A549 (cell line): ENCODE measurements around the gene HDDC3. TPM values are rescaled to one million over a fixed set of nuclear protein-coding genes. Genes with fewer than 3 reads are reported as not detected.

ENCODE experiments used
- ATAC-seq, 2 experiments: fragments of 200-7000 bp in 1 of 2; fragments of >200 bp in 1 of 2; cut with Nextera tagmentation in 1 of 2; cut with Tn5 transposase in 1 of 2; 3 replicates each; pipeline versions ENCODE4 v1.8.0 to v1.9.1; 2018 to 2020; ENCODE audit warnings: mild to moderate bottlenecking in 1 of 2, moderate library complexity in 1 of 2
- CTCF ChIA-PET: fragments of 300-600 bp; sonication (Branson Sonifier 250); formaldehyde crosslinking; extraction: SDS; loops from one replicate; lab custom pipeline; 2021; ENCODE audit warnings: antibody characterized with exemption, inconsistent platforms; lab: Yijun Ruan, JAX
- POLR2A ChIA-PET: fragments of 350-600 bp; formaldehyde crosslinking; extraction: SDS; loops from one replicate; lab custom pipeline; 2021; ENCODE audit warnings: antibody characterized with exemption, inconsistent platforms; lab: Yijun Ruan, JAX
- DNase-seq, 2 experiments: peaks; one replicate each; pipeline versions ENCODE4 v3.0.0 to v3.0.0-alpha.2; 2011 to 2016; ENCODE audit warnings: low read depth in 1 of 2, low spot score in 1 of 2
- FAIRE-seq: peaks from 2 replicates; lab custom pipeline; 2011; peaks lifted over from hg19 to GRCh38; lab: Jason Lieb, UNC
- H3K27ac ChIP-seq, 2 experiments: fragments of >200 bp; sonication (Bioruptor Twin); formaldehyde crosslinking; 3 replicates each; pipeline ENCODE4 v1.5.1; 2016 to 2017
- H3K4me1 ChIP-seq: fragments of >200 bp; sonication (Bioruptor Twin); formaldehyde crosslinking; 3 replicates; pipeline ENCODE4 v1.6.1; 2016
- H3K4me2 ChIP-seq: fragments of >200 bp; sonication (Bioruptor Twin); formaldehyde crosslinking; 3 replicates; pipeline ENCODE4 v1.6.1; 2016
- H3K4me3 ChIP-seq: fragments of >200 bp; sonication (Bioruptor Twin); formaldehyde crosslinking; 3 replicates; pipeline ENCODE4 v1.5.1; 2016
- H3K9me3 ChIP-seq: fragments of >200 bp; sonication (Bioruptor Twin); formaldehyde crosslinking; 3 replicates; pipeline ENCODE4 v1.6.1; 2016
- CEBPB ChIP-seq, 2 experiments: fragments of >200 bp in 1 of 2; sonication (Bioruptor Twin) in 1 of 2; formaldehyde crosslinking in 1 of 2; IDR thresholded peaks; 2 replicates each; pipeline ENCODE4 v1.6.1; 2012 to 2016
- CHD2 ChIP-seq: fragments of 150-350 bp; IDR thresholded peaks from 2 replicates; pipeline ENCODE4 v1.6.1; 2014; ENCODE audit warnings: low read length; ENCODE audit not compliant: partially characterized antibody
- EHF ChIP-seq: fragments of 250-450 bp; sonication (Bioruptor Pico); IDR thresholded peaks from 2 replicates; pipeline ENCODE4 v1.5.0; 2020; ENCODE audit warnings: mild to moderate bottlenecking
- EHMT2 ChIP-seq: fragments of 200-600 bp; sonication (generic); IDR thresholded peaks from 2 replicates; pipeline ENCODE4 v1.6.1; 2016; ENCODE audit warnings: antibody characterized with exemption, low read depth, mild to moderate bottlenecking, moderate library complexity
- FOSB ChIP-seq: fragments of 250-450 bp; sonication (Bioruptor Pico); IDR thresholded peaks from 2 replicates; pipeline ENCODE4 v1.5.0; 2020; ENCODE audit warnings: mild to moderate bottlenecking, moderate library complexity
- GATA3 ChIP-seq: IDR thresholded peaks from 2 replicates; pipeline ENCODE4 v1.6.1; 2012; ENCODE audit warnings: borderline replicate concordance
- HDAC2 ChIP-seq: fragments of 200-600 bp; sonication (generic); IDR thresholded peaks from 2 replicates; pipeline ENCODE4 v1.6.1; 2016
- HOXB5 ChIP-seq: fragments of 250-450 bp; sonication (Bioruptor Pico); IDR thresholded peaks from 2 replicates; pipeline ENCODE4 v1.5.0; 2020; ENCODE audit warnings: mild to moderate bottlenecking, moderate library complexity
- JUN ChIP-seq, 2 experiments: fragments of >200 bp; sonication (Bioruptor Twin); formaldehyde crosslinking; IDR thresholded peaks; 2 replicates in 1 of 2; 3 replicates in 1 of 2; pipeline ENCODE4 v1.6.1; 2016 to 2017
- JUNB ChIP-seq: fragments of >200 bp; sonication (Bioruptor Twin); formaldehyde crosslinking; IDR thresholded peaks from 2 replicates; pipeline ENCODE4 v1.6.1; 2016
- MAZ ChIP-seq: fragments of 150-350 bp; IDR thresholded peaks from 2 replicates; pipeline ENCODE4 v1.6.1; 2014; ENCODE audit warnings: antibody characterized with exemption, low read depth, low read length, borderline replicate concordance
- NR3C1 ChIP-seq: fragments of >200 bp; sonication (Bioruptor Twin); formaldehyde crosslinking; IDR thresholded peaks from 3 replicates; pipeline ENCODE4 v1.6.1; 2017
- RCOR1 ChIP-seq: fragments of 150-350 bp; IDR thresholded peaks from 2 replicates; pipeline ENCODE4 v1.6.1; 2014; ENCODE audit warnings: antibody characterized with exemption, low read length, low read depth
- RFX5 ChIP-seq: fragments of 450-650 bp; IDR thresholded peaks from 2 replicates; pipeline ENCODE4 v1.7.1; 2014; ENCODE audit warnings: antibody characterized with exemption, mild to moderate bottlenecking, moderate library complexity
- RNF2 ChIP-seq: fragments of 200-600 bp; sonication (generic); IDR thresholded peaks from 2 replicates; pipeline ENCODE4 v1.6.1; 2016; ENCODE audit warnings: low read depth, mild to moderate bottlenecking, antibody characterized with exemption, moderate library complexity, borderline replicate concordance
- WGBS: methylation state at CpG from one replicate; pipeline ENCODE4 v1.1.6; 2017; ENCODE audit errors: missing lambda C conversion rate; 5-methylcytosine and 5-hydroxymethylcytosine counted together
- polyA plus RNA-seq, 4 experiments: library from polyadenylated mRNA; depleted of rRNA in 3 of 4; stranded (reverse); fragments of >200 nt; fragmentation: RNase III in 1 of 4; extraction: RNeasy Plus Mini Kit Qiagen cat#74134 plus additional on column Dnase treatment in 1 of 4; gene quantifications; 2 replicates in 3 of 4; 3 replicates in 1 of 4; pipeline ENCODE4 v1.2.3, GENCODE V29; 2011 to 2017
- TF ChIP-seq, protein P1 (sequence below): IDR thresholded peaks from 2 replicates; pipeline ENCODE4 v1.6.1; 2012
- TF ChIP-seq, protein P2 (sequence below): fragments of 200-600 bp; sonication (generic); IDR thresholded peaks from 2 replicates; pipeline ENCODE4 v1.6.1; 2016; ENCODE audit warnings: antibody characterized with exemption, mild to moderate bottlenecking, moderate library complexity
- TF ChIP-seq, protein P3 (sequence below): fragments of 450-650 bp; IDR thresholded peaks from 2 replicates; pipeline ENCODE4 v1.6.1; 2014; ENCODE audit warnings: antibody characterized with exemption
- TF ChIP-seq, protein P4 (sequence below): IDR thresholded peaks from 2 replicates; pipeline ENCODE4 v1.6.1; 2012; ENCODE audit warnings: low read depth, borderline replicate concordance
- TF ChIP-seq, protein P5 (sequence below): fragments of >200 bp; sonication (Bioruptor Twin); formaldehyde crosslinking; IDR thresholded peaks from 3 replicates; pipeline ENCODE4 v1.6.1; 2016
- TF ChIP-seq, protein P6 (sequence below): fragments of 150-350 bp; IDR thresholded peaks from 2 replicates; pipeline ENCODE4 v1.6.1; 2014; ENCODE audit warnings: low read depth, mild to moderate bottlenecking, low read length
- TF ChIP-seq, protein P7 (sequence below): fragments of >200 bp; sonication (Bioruptor Twin); formaldehyde crosslinking; IDR thresholded peaks from 2 replicates; pipeline ENCODE4 v1.6.1; 2016

Gene HDDC3
- polyA plus RNA-seq, 2 of the 4 experiments (the other 2 are of a cell fraction): 26.1 to 31.9 TPM

DNA sequence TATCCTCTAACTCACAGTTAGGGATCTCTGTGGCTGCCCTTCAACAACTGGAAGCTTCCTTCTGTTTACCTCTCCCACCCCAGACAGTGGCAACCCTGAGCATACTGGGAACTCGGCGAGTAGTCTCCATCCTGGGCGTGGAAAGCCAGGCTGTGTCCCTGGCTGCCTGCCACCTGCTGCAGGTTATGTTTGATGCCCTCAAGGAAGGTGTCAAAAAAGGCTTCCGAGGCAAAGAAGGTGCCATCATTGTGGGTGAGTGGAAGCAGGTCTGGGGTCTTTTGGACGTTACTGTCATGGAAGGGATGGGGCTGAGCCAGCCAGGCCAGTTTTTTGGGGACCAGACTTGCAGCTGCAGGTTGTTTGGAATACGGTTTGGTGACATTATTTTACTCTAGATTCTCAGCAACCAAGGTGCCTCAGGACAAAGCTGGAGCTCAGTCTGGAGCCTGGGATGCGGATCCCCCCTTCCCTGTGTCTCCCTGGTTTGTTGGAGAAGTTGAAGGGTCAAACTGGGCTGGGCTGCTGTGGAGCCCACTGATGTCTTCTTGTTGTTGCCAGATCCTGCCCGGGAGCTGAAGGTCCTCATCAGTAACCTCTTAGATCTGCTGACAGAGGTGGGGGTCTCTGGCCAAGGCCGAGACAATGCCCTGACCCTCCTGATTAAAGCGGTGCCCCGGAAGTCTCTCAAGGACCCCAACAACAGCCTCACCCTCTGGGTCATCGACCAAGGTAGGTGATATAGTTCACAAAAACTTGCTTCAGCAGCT lies 10.2 kb upstream of the HDDC3 start:
- TF ChIP-seq CHD2 (no peak), FOSB (CRISPR knock-in tag) (no peak), JUNB (no peak), EHF (CRISPR knock-in tag) (no peak), HOXB5 (CRISPR knock-in tag) (no peak), RFX5 (no peak), GATA3 (no peak), NR3C1 (no peak), HDAC2 (no peak), JUN (IDR thresholded peaks at IDR 0.05) (no peak)
- TF ChIP-seq, protein P1, sequence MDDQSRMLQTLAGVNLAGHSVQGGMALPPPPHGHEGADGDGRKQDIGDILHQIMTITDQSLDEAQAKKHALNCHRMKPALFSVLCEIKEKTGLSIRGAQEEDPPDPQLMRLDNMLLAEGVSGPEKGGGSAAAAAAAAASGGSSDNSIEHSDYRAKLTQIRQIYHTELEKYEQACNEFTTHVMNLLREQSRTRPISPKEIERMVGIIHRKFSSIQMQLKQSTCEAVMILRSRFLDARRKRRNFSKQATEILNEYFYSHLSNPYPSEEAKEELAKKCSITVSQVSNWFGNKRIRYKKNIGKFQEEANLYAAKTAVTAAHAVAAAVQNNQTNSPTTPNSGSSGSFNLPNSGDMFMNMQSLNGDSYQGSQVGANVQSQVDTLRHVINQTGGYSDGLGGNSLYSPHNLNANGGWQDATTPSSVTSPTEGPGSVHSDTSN: no peak
- TF ChIP-seq, protein P2, sequence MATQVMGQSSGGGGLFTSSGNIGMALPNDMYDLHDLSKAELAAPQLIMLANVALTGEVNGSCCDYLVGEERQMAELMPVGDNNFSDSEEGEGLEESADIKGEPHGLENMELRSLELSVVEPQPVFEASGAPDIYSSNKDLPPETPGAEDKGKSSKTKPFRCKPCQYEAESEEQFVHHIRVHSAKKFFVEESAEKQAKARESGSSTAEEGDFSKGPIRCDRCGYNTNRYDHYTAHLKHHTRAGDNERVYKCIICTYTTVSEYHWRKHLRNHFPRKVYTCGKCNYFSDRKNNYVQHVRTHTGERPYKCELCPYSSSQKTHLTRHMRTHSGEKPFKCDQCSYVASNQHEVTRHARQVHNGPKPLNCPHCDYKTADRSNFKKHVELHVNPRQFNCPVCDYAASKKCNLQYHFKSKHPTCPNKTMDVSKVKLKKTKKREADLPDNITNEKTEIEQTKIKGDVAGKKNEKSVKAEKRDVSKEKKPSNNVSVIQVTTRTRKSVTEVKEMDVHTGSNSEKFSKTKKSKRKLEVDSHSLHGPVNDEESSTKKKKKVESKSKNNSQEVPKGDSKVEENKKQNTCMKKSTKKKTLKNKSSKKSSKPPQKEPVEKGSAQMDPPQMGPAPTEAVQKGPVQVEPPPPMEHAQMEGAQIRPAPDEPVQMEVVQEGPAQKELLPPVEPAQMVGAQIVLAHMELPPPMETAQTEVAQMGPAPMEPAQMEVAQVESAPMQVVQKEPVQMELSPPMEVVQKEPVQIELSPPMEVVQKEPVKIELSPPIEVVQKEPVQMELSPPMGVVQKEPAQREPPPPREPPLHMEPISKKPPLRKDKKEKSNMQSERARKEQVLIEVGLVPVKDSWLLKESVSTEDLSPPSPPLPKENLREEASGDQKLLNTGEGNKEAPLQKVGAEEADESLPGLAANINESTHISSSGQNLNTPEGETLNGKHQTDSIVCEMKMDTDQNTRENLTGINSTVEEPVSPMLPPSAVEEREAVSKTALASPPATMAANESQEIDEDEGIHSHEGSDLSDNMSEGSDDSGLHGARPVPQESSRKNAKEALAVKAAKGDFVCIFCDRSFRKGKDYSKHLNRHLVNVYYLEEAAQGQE: no peak
- TF ChIP-seq, protein P3, sequence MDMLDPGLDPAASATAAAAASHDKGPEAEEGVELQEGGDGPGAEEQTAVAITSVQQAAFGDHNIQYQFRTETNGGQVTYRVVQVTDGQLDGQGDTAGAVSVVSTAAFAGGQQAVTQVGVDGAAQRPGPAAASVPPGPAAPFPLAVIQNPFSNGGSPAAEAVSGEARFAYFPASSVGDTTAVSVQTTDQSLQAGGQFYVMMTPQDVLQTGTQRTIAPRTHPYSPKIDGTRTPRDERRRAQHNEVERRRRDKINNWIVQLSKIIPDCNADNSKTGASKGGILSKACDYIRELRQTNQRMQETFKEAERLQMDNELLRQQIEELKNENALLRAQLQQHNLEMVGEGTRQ: no peak
- TF ChIP-seq, protein P4, sequence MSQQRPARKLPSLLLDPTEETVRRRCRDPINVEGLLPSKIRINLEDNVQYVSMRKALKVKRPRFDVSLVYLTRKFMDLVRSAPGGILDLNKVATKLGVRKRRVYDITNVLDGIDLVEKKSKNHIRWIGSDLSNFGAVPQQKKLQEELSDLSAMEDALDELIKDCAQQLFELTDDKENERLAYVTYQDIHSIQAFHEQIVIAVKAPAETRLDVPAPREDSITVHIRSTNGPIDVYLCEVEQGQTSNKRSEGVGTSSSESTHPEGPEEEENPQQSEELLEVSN: no peak
- ATAC-seq: no peak

DNA sequence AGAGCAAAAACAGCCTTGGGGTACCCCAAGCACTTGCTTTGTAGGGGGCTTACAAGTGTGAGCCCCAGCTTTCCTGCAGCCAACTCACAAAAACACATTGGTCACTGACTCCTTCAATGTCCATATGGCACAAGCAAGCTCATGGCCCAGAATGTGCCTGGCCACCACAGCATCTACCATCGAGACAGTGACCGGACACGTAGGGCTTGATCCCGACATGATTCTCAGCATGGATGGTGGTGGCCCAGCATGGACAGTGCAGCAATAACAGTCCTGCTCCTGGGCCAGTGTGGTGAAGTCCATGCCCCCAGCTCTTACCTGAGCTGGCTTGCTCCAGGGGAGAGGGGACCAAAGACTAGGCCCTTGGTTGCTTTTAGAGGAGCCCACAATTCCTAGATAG lies 8.7 kb upstream of the HDDC3 start:
- DNase-seq (no peak), FAIRE-seq (no peak), ATAC-seq (no peak)
- no peak for TF ChIP-seq CEBPB (IDR thresholded peaks at IDR 0.05)
- H3K9me3 ChIP-seq: no peaks in the 10 kb centered on the region
- CTCF ChIA-PET: interaction anchor here (0.9 to 25.4 kb wide), 5 partner anchors 4 to 331 kb away, joined by 3 to 536 read pairs (median 4); partner anchors contain the start of genes HDDC3, RCCD1 and UNC45A
- H3K4me2 ChIP-seq: no peak overlapping the region
- 98% methylated on average over 4 of the region's 4 CpGs for WGBS
- no peak overlapping the region for H3K27ac ChIP-seq
- POLR2A ChIA-PET: interaction anchor here (1.0 kb wide), 1 partner anchor 9 kb away, joined by 3 read pairs; no protein-coding TSS in a partner anchor
- H3K4me3 ChIP-seq: no peak overlapping the region
- peaks cover 7% of the 10 kb centered on the region for H3K4me1 ChIP-seq

More for the DNA sequence above, 10.2 kb upstream of the HDDC3 start:
- H3K4me1 ChIP-seq: no peaks in the 10 kb centered on the region
- no peak for DNase-seq
- CTCF ChIA-PET: interaction anchor here (0.7 to 25.4 kb wide), 8 partner anchors 6 to 329 kb away, joined by 3 to 536 read pairs (median 4); partner anchors contain the start of genes HDDC3, MAN2A2, RCCD1 and UNC45A
- H3K4me3 ChIP-seq: no peak overlapping the region
- POLR2A ChIA-PET: interaction anchor here (1.0 kb wide), 1 partner anchor 12 kb away, joined by 3 read pairs; the partner anchor contains the start of gene RCCD1
- WGBS: 91% methylated on average over 12 of the region's 12 CpGs
- FAIRE-seq: no peak
- H3K27ac ChIP-seq: no peak overlapping the region
- H3K4me2 ChIP-seq: no peak overlapping the region
- H3K9me3 ChIP-seq: no peaks in the 10 kb centered on the region

DNA sequence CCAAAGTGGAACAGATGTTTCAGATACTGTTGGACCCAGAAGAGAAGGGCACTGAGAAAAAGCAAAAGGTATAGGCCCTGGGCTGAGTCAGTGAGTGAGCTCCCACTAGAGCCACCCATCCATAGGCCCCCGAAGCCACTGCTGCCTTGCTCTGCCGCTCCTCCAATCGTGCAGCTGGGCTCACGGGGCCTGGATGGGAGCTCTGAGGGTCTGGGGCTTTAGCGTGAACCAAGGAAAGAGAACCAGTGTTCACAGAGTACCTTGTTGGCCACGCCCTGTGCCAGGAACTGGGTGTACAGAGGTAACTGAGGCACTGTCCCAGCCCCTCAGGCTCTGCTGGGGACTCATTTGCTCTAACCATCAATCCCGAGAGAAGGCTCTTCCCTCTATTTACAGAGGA lies 7.4 kb upstream of the HDDC3 start:
- 84% methylated on average over 7 of the region's 7 CpGs for WGBS
- Histone ChIP-seq H3K4me2 (no peak overlapping the region), H3K9me3 (no peaks in the 10 kb centered on the region), H3K27ac (no peak overlapping the region), H3K4me3 (no peak overlapping the region), H3K4me1 (peaks cover 10% of the 10 kb centered on the region)
- POLR2A ChIA-PET: no interaction called here
- CTCF ChIA-PET: interaction anchor here (0.8 to 25.4 kb wide), 6 partner anchors 3 to 110 kb away, joined by 3 to 536 read pairs (median 4); partner anchors contain the start of genes HDDC3, MAN2A2, RCCD1 and UNC45A
- no peak for FAIRE-seq
- no peak for DNase-seq
- no peak for ATAC-seq
- TF ChIP-seq, protein P5, sequence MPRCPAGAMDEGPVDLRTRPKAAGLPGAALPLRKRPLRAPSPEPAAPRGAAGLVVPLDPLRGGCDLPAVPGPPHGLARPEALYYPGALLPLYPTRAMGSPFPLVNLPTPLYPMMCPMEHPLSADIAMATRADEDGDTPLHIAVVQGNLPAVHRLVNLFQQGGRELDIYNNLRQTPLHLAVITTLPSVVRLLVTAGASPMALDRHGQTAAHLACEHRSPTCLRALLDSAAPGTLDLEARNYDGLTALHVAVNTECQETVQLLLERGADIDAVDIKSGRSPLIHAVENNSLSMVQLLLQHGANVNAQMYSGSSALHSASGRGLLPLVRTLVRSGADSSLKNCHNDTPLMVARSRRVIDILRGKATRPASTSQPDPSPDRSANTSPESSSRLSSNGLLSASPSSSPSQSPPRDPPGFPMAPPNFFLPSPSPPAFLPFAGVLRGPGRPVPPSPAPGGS: no peak
- TF ChIP-seq MAZ: no peak
- TF ChIP-seq RCOR1: no peak
- no peak for TF ChIP-seq EHF (CRISPR knock-in tag)
- TF ChIP-seq, protein P6, sequence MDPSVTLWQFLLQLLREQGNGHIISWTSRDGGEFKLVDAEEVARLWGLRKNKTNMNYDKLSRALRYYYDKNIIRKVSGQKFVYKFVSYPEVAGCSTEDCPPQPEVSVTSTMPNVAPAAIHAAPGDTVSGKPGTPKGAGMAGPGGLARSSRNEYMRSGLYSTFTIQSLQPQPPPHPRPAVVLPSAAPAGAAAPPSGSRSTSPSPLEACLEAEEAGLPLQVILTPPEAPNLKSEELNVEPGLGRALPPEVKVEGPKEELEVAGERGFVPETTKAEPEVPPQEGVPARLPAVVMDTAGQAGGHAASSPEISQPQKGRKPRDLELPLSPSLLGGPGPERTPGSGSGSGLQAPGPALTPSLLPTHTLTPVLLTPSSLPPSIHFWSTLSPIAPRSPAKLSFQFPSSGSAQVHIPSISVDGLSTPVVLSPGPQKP: no peak
- TF ChIP-seq, protein P1: no peak
- TF ChIP-seq RNF2: no peak
- no peak for TF ChIP-seq EHMT2
- TF ChIP-seq, protein P7, sequence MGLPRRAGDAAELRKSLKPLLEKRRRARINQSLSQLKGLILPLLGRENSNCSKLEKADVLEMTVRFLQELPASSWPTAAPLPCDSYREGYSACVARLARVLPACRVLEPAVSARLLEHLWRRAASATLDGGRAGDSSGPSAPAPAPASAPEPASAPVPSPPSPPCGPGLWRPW: no peak
